IMR-90 (cell line): Measurements from ENCODE around the gene PTRH2.

Source experiments
- BHLHE40 ChIP-seq: fragments of 150-350 bp; IDR thresholded peaks from 2 replicates; pipeline ENCODE4 v1.6.1; 2016; ENCODE audit warnings: mild to moderate bottlenecking, low read depth, low read length
- CEBPB ChIP-seq: IDR thresholded peaks from 2 replicates; pipeline ENCODE4 v1.6.1; 2012; ENCODE audit warnings: low read depth, low read length, improper control_type of control experiment
- FOS ChIP-seq: fragments of 150-350 bp; IDR thresholded peaks from 2 replicates; pipeline ENCODE4 v1.6.1; 2016; ENCODE audit warnings: low read depth, low read length
- MAFK ChIP-seq: IDR thresholded peaks from 2 replicates; pipeline ENCODE4 v1.6.1; 2012; ENCODE audit warnings: low read depth, low read length, improper control_type of control experiment
- MAZ ChIP-seq: IDR thresholded peaks from 2 replicates; pipeline ENCODE4 v1.6.1; 2012; ENCODE audit warnings: low read depth, mild to moderate bottlenecking, low read length, improper control_type of control experiment, moderate library complexity, borderline replicate concordance
- MXI1 ChIP-seq: IDR thresholded peaks from 2 replicates; pipeline ENCODE4 v1.6.1; 2012; ENCODE audit warnings: low read depth, mild to moderate bottlenecking, low read length, moderate library complexity, borderline replicate concordance
- NFE2L2 ChIP-seq: fragments of 150-350 bp; IDR thresholded peaks from 2 replicates; pipeline ENCODE4 v1.6.1; 2016; ENCODE audit warnings: low read depth, mild to moderate bottlenecking, low read length
- POLR2A ChIP-seq: IDR thresholded peaks from 2 replicates; pipeline ENCODE4 v1.6.1; 2012; ENCODE audit warnings: mild to moderate bottlenecking, low read depth, low read length
- RAD21 ChIP-seq: IDR thresholded peaks from 2 replicates; pipeline ENCODE4 v1.6.1; 2012; ENCODE audit warnings: low read length, improper control_type of control experiment
- RCOR1 ChIP-seq: IDR thresholded peaks from 2 replicates; pipeline ENCODE4 v1.6.1; 2012; ENCODE audit warnings: mild to moderate bottlenecking, low read length, improper control_type of control experiment; ENCODE audit not compliant: insufficient replicate concordance
- RFX5 ChIP-seq: IDR thresholded peaks from 2 replicates; pipeline ENCODE4 v1.8.0; 2012; ENCODE audit warnings: low read depth, mild to moderate bottlenecking, low read length, moderate library complexity
- TF ChIP-seq, protein P1 (sequence below): conservative IDR thresholded peaks from 2 replicates; pipeline ENCODE4 v1.5.1; 2012; ENCODE audit warnings: mild to moderate bottlenecking, low read depth, low read length, improper control_type of control experiment
- TF ChIP-seq, protein P2 (sequence below): fragments of 150-350 bp; IDR thresholded peaks from 2 replicates; pipeline ENCODE4 v1.6.1; 2017; ENCODE audit warnings: mild to moderate bottlenecking, antibody characterized with exemption, low read length, low read depth

DNA sequence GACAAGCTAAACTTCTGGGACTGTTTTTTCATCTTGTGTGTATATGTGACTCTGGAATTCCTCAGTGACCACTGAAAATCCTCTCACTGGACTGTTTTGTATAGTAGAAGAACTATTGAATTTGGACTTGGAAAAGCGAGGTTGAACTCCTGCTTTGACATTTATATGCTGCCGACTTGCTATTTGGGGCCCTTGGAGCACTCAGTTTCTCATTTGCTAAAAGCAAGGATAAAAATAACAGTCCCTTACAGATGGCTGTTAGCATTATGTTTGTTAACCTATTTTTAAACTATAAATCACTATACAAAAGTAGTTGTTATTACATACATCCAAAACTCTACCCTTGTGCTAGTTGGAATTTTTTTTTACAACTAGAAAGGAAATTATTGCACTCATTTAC, 9.2 kb upstream of the PTRH2 start:
- TF ChIP-seq POLR2A (no peak), RAD21 (no peak), FOS (no peak), RFX5 (no peak), MAFK (no peak), MXI1 (no peak), RCOR1 (no peak), MAZ (no peak), CEBPB (no peak), BHLHE40 (no peak), NFE2L2 (no peak)
- TF ChIP-seq, protein P1, sequence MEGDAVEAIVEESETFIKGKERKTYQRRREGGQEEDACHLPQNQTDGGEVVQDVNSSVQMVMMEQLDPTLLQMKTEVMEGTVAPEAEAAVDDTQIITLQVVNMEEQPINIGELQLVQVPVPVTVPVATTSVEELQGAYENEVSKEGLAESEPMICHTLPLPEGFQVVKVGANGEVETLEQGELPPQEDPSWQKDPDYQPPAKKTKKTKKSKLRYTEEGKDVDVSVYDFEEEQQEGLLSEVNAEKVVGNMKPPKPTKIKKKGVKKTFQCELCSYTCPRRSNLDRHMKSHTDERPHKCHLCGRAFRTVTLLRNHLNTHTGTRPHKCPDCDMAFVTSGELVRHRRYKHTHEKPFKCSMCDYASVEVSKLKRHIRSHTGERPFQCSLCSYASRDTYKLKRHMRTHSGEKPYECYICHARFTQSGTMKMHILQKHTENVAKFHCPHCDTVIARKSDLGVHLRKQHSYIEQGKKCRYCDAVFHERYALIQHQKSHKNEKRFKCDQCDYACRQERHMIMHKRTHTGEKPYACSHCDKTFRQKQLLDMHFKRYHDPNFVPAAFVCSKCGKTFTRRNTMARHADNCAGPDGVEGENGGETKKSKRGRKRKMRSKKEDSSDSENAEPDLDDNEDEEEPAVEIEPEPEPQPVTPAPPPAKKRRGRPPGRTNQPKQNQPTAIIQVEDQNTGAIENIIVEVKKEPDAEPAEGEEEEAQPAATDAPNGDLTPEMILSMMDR = no peak
- TF ChIP-seq, protein P2, sequence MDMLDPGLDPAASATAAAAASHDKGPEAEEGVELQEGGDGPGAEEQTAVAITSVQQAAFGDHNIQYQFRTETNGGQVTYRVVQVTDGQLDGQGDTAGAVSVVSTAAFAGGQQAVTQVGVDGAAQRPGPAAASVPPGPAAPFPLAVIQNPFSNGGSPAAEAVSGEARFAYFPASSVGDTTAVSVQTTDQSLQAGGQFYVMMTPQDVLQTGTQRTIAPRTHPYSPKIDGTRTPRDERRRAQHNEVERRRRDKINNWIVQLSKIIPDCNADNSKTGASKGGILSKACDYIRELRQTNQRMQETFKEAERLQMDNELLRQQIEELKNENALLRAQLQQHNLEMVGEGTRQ = no peak
